Muscle of leg (tissue), 11 donors: ENCODE measurements around the gene ASTN2. TPM values are rescaled to one million over a fixed set of nuclear protein-coding genes. Genes with fewer than 3 reads are reported as not detected.

Experiments
- DNase-seq: peaks from one replicate; pipeline ENCODE4 v3.0.0; 2013
- H3K27ac ChIP-seq: one replicate; pipeline ENCODE4 v1.5.1; 2013; ENCODE audit warnings: mild to moderate bottlenecking, low read length, control low read depth
- H3K27me3 ChIP-seq: one replicate; pipeline ENCODE4 v1.6.1; 2013; ENCODE audit warnings: low read length; ENCODE audit not compliant: control insufficient read depth, insufficient read depth
- H3K36me3 ChIP-seq: one replicate; pipeline ENCODE4 v1.6.1; 2013; ENCODE audit warnings: low read length; ENCODE audit not compliant: control insufficient read depth, insufficient read depth
- H3K4me1 ChIP-seq: one replicate; pipeline ENCODE4 v1.6.1; 2013; ENCODE audit warnings: low read length; ENCODE audit not compliant: control insufficient read depth, insufficient read depth
- H3K4me3 ChIP-seq: one replicate; pipeline ENCODE4 v1.5.1; 2013; ENCODE audit warnings: low read length, control low read depth
- H3K9me3 ChIP-seq: replicated peaks from 2 replicates; pipeline ENCODE4 v1.6.1; 2013; ENCODE audit warnings: low read depth, low read length; ENCODE audit not compliant: control insufficient read depth
- WGBS: methylation state at CpG from one replicate; pipeline ENCODE4 v1.1.5; 2013; ENCODE audit warnings: missing lambda C conversion rate; ENCODE audit not compliant: insufficient coverage; 5-methylcytosine and 5-hydroxymethylcytosine counted together
- polyA plus RNA-seq, 8 donors: library from polyadenylated mRNA; unstranded; fragments of 120-200 nt; gene quantifications; one replicate each; pipeline versions ENCODE4 v1.2.1 to v1.2.3, GENCODE V29; 2013; ENCODE audit warnings: inconsistent platforms in 1 of 8, low replicate concordance in 1 of 8; ENCODE audit not compliant: insufficient read length in 8 of 8, insufficient read depth in 1 of 8
- total RNA-seq: library from RNA; stranded (reverse); fragments of 120-200 nt; gene quantifications from one replicate; pipeline ENCODE4 v1.2.4, GENCODE V29; 2013

The ASTN2 gene
- total and polyA plus RNA-seq, 9 donors = 2.7 to 10.9 (median 4.4) TPM

DNA sequence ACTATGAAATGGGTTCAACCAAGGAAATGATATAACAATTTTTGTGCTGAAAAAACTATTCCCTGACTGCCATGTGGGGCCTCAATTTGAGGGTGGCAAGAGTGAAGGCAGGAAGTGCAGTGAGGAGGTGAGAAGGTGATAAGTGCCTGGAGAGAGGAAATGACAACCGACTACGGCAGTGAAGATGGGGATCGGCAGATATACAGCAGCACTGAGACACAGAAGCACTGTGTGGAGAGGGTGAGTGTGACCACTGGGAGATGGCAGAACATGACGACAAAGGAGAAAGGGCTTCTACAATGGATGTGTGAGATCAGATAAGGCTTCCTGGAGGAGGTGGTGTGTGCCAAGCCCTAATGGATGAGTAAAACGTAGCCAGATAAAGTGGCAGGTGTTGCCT is 456.0 kb downstream of the ASTN2 start:
- 41% methylated on average over 5 of the region's 5 CpGs for WGBS

DNA sequence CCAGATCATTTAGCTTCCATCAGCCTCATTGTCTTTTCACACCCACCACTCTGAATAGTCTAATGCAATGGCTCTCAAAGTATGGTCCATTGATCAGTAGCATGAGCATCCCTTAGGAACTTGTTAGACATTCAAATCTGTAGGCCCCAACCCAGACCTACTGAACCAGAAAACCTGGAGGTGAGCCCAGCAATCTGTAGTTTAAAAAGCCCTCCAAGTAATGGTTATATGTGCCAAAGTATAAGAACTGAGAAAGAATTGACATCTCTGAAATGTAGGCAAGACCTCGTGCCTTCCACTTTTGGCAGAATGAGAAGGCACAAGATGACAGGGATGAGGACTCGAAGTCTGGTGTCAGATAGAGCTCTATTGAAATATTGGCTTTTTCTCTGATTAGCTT is 460.1 kb downstream of the ASTN2 start:
- peaks cover 2% of the 10 kb centered on the region for H3K27me3 ChIP-seq
- H3K9me3 ChIP-seq = no peaks in the 10 kb centered on the region
- no peaks in the 10 kb centered on the region for H3K36me3 ChIP-seq
- H3K4me1 ChIP-seq = no peaks in the 10 kb centered on the region
- no peak for DNase-seq
- no peak overlapping the region for H3K4me3 ChIP-seq
- 83% methylated on average over 1 of the region's 2 CpGs for WGBS
- no peak overlapping the region for H3K27ac ChIP-seq

More for the DNA sequence above, 456.0 kb downstream of the ASTN2 start:
- DNase-seq = no peak
- peaks cover 2% of the 10 kb centered on the region for H3K27me3 ChIP-seq
- no peaks in the 10 kb centered on the region for H3K4me1 ChIP-seq
- H3K36me3 ChIP-seq = no peaks in the 10 kb centered on the region
- no peak overlapping the region for H3K27ac ChIP-seq
- H3K4me3 ChIP-seq = no peak overlapping the region
- no peaks in the 10 kb centered on the region for H3K9me3 ChIP-seq

DNA sequence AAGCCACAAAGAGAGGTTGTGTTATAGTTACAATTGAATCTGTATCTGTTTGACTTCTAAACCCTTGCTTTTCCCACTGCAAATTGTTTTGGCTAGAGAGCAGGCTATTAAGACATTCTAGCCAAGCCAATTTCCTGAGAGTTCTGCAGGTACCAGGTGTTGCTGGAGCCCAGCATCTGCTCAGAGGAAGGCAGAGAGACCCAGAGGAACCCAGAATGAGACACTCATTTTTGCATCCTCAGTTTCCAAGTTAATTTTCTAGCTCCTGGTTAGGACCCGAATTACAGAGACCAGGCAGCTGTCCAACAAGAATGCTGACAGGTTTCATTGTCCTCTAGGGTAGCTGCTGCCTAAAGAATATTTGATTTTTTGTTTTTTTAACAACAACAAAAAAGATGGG is 461.6 kb downstream of the ASTN2 start:
- Histone ChIP-seq H3K4me1 (no peaks in the 10 kb centered on the region), H3K27me3 (no peaks in the 10 kb centered on the region), H3K9me3 (no peaks in the 10 kb centered on the region), H3K4me3 (no peak overlapping the region), H3K27ac (no peak overlapping the region), H3K36me3 (no peaks in the 10 kb centered on the region)
- WGBS = no CpG with 5 or more reads among the region's 1 CpG
- no peak for DNase-seq

DNA sequence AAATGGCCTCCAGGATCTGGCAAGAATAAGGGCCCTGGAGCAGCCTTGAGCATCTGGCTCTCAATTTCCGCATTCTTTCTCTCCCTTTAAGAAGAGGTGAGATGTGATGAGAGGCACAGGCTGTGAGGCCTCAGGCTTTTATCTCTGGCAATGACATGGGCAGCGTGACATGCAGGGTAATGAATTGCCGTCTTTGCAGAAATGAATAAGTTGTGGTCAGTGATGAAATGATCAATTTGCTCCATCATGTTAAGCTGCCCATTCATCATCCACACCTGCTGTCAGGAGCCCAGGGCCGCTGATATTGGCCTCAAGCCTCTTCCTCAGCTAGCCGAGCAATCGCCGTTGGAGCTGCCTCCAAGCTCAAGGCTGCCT is 462.4 kb downstream of the ASTN2 start:
- H3K27me3 ChIP-seq = no peaks in the 10 kb centered on the region
- no peaks in the 10 kb centered on the region for H3K36me3 ChIP-seq
- no peak for DNase-seq
- no peak overlapping the region for H3K4me3 ChIP-seq
- WGBS = 45% methylated on average over 4 of the region's 7 CpGs
- no peak overlapping the region for H3K27ac ChIP-seq
- H3K9me3 ChIP-seq = no peaks in the 10 kb centered on the region
- H3K4me1 ChIP-seq = no peaks in the 10 kb centered on the region

DNA sequence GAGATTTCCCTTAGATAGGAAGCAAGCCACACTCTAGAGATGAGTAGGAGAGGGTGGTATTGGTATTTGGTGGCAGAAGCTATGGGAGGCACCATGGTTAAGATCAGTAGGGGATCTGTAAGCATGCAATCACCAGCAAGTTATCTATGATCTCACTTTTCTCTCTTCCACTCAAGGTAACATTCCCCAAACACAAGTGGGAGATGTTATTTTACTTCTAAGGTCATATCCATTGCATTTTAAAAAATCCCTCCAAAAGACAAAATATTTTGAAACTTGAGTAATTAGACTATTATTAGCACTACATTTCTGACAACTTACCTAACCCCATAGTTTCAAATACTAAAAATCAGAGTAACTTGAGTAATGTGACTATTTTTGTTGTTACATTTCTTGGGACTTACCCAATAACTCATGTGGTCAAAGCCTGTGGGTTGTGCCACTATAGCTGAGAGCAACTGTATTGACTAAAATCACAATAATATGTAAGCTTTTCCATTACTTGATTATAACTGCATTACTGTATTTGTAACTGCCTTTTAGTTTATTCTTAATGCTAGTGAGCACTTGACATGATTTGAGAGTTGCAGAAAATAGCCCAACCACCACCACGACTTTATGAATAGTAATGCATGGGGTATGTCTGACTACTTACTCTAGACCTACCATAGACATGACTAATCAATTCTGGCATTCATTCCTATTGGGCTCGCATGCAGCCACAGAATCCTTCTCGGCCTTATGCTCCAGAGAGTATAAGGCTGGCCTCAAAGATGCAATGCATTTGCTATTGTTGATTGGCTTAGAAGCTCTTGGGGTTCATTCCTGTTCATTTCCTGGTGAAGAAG is 463.0 kb downstream of the ASTN2 start:
- no peak overlapping the region for H3K27ac ChIP-seq
- no peak overlapping the region for H3K4me3 ChIP-seq
- whole genome bisulfite sequencing = no CpG with 5 or more reads among the region's 3 CpGs
- H3K9me3 ChIP-seq = no peaks in the 10 kb centered on the region
- H3K27me3 ChIP-seq = no peaks in the 10 kb centered on the region
- H3K36me3 ChIP-seq = no peaks in the 10 kb centered on the region
- DNase-seq = no peak
- no peaks in the 10 kb centered on the region for H3K4me1 ChIP-seq

DNA sequence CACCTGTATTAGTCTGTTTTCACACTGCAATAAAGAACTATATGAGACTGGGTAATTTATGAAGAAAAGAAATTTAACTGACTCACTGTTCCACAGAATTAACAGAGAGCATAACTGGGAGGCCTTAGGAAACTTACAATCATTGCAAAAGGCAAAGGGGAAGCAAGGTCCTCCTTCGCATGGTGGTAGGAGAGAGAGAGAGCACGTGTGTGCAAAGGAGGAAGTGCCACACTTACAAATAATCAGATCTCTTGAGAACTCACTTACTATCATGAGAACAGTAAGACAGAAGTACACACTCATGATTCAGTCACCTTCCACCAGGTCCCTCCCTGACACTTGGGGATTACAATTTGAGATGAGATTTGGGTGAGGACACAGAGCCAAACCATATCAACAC is 469.0 kb downstream of the ASTN2 start:
- Histone ChIP-seq H3K27me3 (no peaks in the 10 kb centered on the region), H3K4me3 (no peak overlapping the region), H3K9me3 (no peaks in the 10 kb centered on the region), H3K27ac (no peak overlapping the region), H3K36me3 (no peaks in the 10 kb centered on the region), H3K4me1 (no peaks in the 10 kb centered on the region)
- WGBS = no CpG with 5 or more reads among the region's 2 CpGs
- DNase-seq = peak; percentile 45

DNA sequence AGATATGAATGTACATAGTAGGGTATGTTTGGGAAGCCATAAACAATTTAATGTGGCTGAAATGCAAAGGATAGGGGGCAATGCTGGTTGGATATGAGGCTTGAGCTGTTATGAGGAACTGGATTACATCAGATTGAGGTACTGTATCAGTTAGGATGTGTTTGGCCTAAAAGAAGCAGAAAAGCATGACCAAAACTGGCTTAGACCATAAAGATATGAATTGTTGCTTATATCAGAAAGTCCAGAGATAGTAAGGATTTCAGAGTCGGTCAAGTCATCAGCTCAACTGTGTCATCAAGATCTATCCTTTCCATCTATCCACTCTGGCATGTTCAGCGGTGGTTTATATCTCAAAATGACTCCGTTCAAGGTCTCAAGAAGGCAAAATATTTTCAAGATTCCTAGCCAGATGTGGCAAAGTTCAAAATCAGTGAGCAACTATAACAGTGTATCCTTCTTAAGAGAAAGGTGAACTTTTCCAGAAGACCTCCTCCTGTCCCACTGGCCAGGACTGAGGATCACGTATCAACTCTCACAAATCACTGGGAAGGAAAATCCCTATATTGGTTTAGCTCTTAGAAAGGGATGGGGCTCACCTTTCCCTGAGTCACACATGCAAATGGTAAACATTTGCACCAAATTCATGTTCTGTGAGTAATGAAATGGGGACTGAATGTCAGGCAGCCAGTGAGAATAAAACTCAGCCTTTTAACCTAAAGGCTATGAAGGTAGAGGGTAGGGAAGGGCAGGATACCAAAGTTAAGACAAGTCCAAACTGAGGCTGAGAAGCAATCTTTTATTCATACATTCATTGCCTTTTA is 469.9 kb downstream of the ASTN2 start:
- no peaks in the 10 kb centered on the region for H3K9me3 ChIP-seq
- H3K4me1 ChIP-seq = no peaks in the 10 kb centered on the region
- no peak overlapping the region for H3K27ac ChIP-seq
- no peaks in the 10 kb centered on the region for H3K36me3 ChIP-seq
- no peaks in the 10 kb centered on the region for H3K27me3 ChIP-seq
- H3K4me3 ChIP-seq = no peak overlapping the region
- WGBS = 94% methylated on average over 2 of the region's 4 CpGs
- no peak for DNase-seq

DNA sequence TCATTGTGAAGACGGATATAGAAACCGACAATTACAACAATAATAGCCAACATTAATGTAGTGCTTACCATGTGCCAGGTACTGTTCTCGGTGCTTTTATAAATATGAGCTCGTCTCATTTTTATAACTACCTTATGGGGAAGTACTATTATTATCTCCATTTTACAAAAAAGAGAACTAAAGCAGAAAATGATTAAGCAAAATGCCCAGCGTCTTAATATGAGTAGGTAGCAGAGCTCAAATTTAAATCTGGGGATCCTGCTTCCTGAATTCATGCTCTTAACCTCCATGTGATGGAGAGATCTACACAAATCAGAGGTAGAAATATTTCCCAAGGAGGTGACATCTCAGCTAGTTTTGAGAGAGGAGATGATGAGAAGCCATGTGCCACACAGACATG is 470.9 kb downstream of the ASTN2 start:
- Histone ChIP-seq H3K27me3 (no peaks in the 10 kb centered on the region), H3K4me3 (no peak overlapping the region), H3K36me3 (no peaks in the 10 kb centered on the region), H3K4me1 (no peaks in the 10 kb centered on the region), H3K27ac (no peak overlapping the region), H3K9me3 (no peaks in the 10 kb centered on the region)
- WGBS = no CpG with 5 or more reads among the region's 5 CpGs
- no peak for DNase-seq

DNA sequence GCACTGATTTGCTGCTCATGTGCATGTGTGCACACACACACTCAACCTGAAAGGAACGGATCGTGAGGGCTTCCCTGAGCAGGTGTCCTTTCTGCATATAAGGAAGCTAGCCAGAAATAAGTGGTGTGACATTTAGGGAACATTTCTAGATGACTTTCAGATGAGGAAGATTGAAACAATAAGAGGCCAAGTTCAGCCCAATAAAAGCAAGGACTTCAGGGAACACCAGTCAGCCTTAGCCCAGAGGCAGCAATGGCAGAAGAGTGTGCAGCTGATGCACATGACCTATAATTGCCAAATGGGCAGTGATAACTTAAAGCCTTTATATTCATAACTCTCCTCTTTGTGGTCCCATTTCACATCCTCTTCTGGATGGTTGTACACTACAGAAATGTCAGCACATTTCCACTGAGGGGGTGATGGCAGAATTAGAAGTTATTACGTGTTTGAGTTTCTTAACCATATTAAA is 472.2 kb downstream of the ASTN2 start:
- DNase-seq = no peak
- Histone ChIP-seq H3K27me3 (no peaks in the 10 kb centered on the region), H3K4me3 (no peak overlapping the region), H3K4me1 (no peaks in the 10 kb centered on the region), H3K27ac (no peak overlapping the region), H3K9me3 (no peaks in the 10 kb centered on the region), H3K36me3 (no peaks in the 10 kb centered on the region)
- WGBS = 100% methylated on average over 2 of the region's 3 CpGs

DNA sequence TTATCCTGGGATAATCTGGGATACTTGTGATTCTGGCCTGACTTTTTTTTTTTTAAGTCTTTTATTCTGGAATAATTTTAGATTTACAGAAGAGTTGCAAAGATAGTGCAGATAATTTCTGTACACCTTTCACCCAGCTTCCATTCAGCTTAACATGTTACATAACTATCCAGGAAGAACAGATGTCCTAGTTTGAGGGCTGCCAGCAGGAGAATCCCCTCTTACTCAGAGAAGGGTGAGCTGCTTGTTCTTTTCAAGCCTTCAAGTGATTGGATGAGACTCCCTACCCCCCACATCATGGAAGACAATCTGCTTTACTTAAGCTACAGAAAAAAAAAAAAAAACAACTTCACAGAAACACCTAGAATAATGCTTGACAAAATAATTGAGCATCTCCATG is 473.6 kb downstream of the ASTN2 start:
- Histone ChIP-seq H3K36me3 (no peaks in the 10 kb centered on the region), H3K4me1 (no peaks in the 10 kb centered on the region), H3K27me3 (no peaks in the 10 kb centered on the region), H3K27ac (no peak overlapping the region), H3K9me3 (no peaks in the 10 kb centered on the region), H3K4me3 (no peak overlapping the region)
- DNase-seq = no peak
